GM12872 (cell line): ENCODE results near the gene PLA2G4F.

Experiments
- TF ChIP-seq, protein P1 (sequence below): IDR thresholded peaks from 3 replicates; pipeline ENCODE4 v1.5.1; 2011; ENCODE audit warnings: low read depth, mild to moderate bottlenecking, low read length, moderate library complexity; ENCODE audit not compliant: insufficient read depth

Gene PLA2G4F

DNA sequence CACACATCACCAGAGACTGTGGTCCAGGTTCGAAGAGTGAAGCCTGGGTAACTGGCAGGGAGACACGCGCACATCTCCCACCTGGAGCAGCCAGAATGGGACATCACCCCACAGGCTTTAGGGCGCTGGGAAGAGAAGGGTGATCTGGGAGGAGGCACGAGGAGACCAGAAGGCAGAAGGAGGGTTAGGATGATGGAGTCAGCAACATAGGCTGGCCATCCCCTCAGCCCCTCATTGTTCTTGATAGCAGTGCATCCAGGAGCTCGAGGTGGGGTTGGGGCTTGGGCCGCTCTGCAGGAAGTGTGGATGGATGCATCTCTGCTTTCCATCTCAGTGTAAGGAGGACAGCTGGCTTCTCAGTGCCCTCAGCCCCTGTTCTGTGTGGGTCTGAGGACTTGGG is 15.2 kb downstream of the PLA2G4F start:
- TF ChIP-seq, protein P1, sequence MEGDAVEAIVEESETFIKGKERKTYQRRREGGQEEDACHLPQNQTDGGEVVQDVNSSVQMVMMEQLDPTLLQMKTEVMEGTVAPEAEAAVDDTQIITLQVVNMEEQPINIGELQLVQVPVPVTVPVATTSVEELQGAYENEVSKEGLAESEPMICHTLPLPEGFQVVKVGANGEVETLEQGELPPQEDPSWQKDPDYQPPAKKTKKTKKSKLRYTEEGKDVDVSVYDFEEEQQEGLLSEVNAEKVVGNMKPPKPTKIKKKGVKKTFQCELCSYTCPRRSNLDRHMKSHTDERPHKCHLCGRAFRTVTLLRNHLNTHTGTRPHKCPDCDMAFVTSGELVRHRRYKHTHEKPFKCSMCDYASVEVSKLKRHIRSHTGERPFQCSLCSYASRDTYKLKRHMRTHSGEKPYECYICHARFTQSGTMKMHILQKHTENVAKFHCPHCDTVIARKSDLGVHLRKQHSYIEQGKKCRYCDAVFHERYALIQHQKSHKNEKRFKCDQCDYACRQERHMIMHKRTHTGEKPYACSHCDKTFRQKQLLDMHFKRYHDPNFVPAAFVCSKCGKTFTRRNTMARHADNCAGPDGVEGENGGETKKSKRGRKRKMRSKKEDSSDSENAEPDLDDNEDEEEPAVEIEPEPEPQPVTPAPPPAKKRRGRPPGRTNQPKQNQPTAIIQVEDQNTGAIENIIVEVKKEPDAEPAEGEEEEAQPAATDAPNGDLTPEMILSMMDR: no peak

- TF ChIP-seq, protein P1: no peak
Observed at GRCh38 chr15:42140383-42141070, 15.9 kb downstream of the PLA2G4F start.

- TF ChIP-seq, protein P1: no peak
Observed at GRCh38 chr15:42139596-42139995, 16.8 kb downstream of the PLA2G4F start.

DNA sequence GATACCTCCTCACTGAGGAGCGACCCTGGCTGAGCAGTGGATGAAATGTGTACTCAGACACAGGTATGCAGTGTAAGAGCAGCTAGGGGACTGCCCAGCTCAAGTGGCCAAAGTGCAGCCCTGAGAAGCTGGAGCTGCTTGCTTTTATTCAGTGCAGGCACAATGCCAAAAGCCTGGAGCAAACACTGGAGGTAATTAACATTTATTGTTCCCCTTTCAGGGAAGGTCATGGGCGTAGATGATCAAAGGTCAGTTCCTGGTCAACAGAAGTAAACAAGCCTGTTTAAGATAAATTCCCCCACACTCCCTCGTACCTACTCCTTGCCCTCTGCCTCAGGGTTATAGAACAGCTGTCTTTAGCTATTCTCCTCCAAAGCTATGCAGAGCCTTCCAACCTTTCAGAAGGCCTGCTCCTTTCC is 17.5 kb downstream of the PLA2G4F start:
- TF ChIP-seq, protein P1: no peak

- TF ChIP-seq, protein P1: no peak
Observed at GRCh38 chr15:42138411-42138810, 18.0 kb downstream of the PLA2G4F start.

DNA sequence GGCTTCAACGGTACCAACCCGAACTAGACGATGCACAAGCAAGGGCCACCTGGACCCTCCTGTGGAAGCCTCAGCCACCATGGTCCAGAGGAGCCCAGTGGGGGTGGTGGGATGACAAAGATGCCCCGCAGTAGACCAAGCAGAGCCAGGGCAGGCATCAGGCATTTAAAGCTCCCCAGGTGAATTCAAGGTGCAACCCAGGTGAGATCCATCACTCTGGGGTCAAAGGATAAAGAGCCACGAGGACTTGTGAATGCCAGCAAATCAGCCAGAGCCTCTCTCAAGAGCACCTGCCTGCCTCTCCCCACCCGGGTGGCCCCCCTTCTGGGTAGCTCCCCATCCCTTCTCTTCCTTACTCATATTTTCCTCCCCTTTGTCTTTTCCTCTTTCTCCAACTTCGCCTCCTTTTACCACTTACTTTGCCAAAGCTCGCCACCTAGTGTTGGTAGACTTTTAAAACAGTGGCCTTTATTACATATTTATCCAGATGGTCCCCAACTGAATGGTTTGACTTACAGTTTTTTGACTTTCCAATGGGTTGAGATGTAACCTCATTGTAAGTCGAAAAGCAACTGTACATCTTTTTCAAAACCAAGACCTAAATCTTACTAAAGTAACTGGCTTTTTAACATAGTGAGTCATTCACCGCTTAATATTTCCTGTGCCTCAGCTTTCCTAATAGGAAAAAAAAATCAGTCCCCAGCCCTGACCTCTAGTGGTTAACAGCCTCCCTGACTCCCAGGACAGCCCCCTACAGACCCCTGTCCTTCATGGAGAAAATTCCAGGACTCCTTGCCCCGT is 18.8 kb downstream of the PLA2G4F start:
- TF ChIP-seq, protein P1: peak; percentile 61; the same call in 2 of the 3 replicates

DNA sequence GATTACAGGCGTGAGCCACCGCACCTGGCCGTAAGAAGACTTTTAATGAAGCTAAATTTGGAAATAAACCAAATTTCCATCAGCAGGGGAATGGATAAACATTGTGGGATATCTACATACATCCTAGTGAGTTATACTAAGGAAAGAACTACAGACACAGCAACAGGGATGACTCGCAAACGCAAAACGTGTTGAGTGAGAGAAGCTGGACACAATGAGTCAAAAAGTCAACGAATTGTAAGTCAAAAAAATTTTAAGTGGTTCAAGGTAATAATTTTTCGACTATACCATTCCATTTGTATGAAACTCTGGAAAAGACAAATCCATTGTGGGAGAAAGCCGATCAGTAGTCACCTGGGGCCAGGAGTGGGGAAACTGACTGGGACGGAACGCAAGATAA is 19.9 kb downstream of the PLA2G4F start:
- TF ChIP-seq, protein P1: no peak
